HCT116 (cell line): ENCODE results near the gene UROS. TPM values are rescaled to one million over a fixed set of nuclear protein-coding genes. Genes with fewer than 3 reads are reported as not detected.
A peak's percentile ranks its signal among the peaks of the same experiment; 100 is the strongest.

ENCODE experiments used
- ATAC-seq: fragments of 200-7000 bp; cut with Tn5 transposase; 2 replicates; pipeline ENCODE4 v1.9.1; 2020; ENCODE audit warnings: mild to moderate bottlenecking, moderate library complexity
- BruUV-seq: library from RNA; stranded (reverse); fragments of 400-500 nt; replicated peaks from 2 replicates; lab custom pipeline; 2021; lab: Mats Ljungman, UMichigan
- CTCF ChIA-PET: fragments of 300-600 bp; sonication (Branson Sonifier 250); formaldehyde crosslinking; loops from one replicate; lab custom pipeline; 2021; ENCODE audit warnings: antibody characterized with exemption; lab: Charles Lee
- POLR2A ChIA-PET: fragments of 300-600, 350-600 bp; sonication (Branson Sonifier 250); formaldehyde crosslinking; loops from one replicate; lab custom pipeline; 2021; ENCODE audit warnings: antibody characterized with exemption; lab: Charles Lee
- RAD21 ChIA-PET, 2 experiments: fragments of 300-600 bp; sonication (Branson Sonifier 250); formaldehyde crosslinking; loops; one replicate each; lab custom pipeline; 2023; ENCODE audit warnings: low total read pairs in 2 of 2; ENCODE audit not compliant: uncharacterized antibody in 2 of 2, unreplicated experiment in 2 of 2, low non-redundant PET in 1 of 2; lab: Charles Lee
- DNase-seq: peaks from one replicate; pipeline ENCODE4 v3.0.0-alpha.2; 2010; ENCODE audit warnings: low read depth, low spot score
- H2AFZ ChIP-seq: fragments of 200-600 bp; shearing (Covaris generic), sonication (generic); 2 replicates; pipeline ENCODE4 v1.6.1; 2017; ENCODE audit warnings: low read depth, mixed run types, mixed read lengths, antibody characterized with exemption, low read length; ENCODE audit not compliant: poor library complexity, severe bottlenecking
- H3K27ac ChIP-seq: 2 replicates; pipeline ENCODE4 v1.5.1; 2012; ENCODE audit warnings: low read depth, low read length
- H3K27me3 ChIP-seq: fragments of 200-600 bp; sonication (generic); 2 replicates; pipeline ENCODE4 v1.6.1; 2016; ENCODE audit warnings: mixed run types, low read length, mixed read lengths; ENCODE audit not compliant: insufficient read depth
- H3K36me3 ChIP-seq, 2 experiments: fragments of 200-500 bp in 1 of 2; fragments of 200-600 bp in 1 of 2; sonication (Bioruptor generic) in 1 of 2; sonication (generic) in 1 of 2; 2 replicates each; pipeline versions ENCODE4 v1.5.1 to v1.6.1; 2014 to 2016; ENCODE audit warnings: low read length in 2 of 2, inconsistent platforms in 1 of 2, mixed read lengths in 1 of 2, mixed run types in 1 of 2; ENCODE audit not compliant: insufficient read depth in 2 of 2, control insufficient read depth in 1 of 2
- H3K4me1 ChIP-seq, 2 experiments: fragments of 200-600 bp in 1 of 2; sonication (generic) in 1 of 2; 2 replicates each; pipeline versions ENCODE4 v1.5.1 to v1.6.1; 2012 to 2017; ENCODE audit warnings: low read length in 2 of 2, inconsistent platforms in 1 of 2, mild to moderate bottlenecking in 1 of 2, mixed read lengths in 1 of 2, mixed run types in 1 of 2, moderate library complexity in 1 of 2; ENCODE audit not compliant: insufficient read depth in 2 of 2, control insufficient read depth in 1 of 2
- H3K4me2 ChIP-seq: fragments of 200-600 bp; sonication (generic); 2 replicates; pipeline ENCODE4 v1.6.1; 2017; ENCODE audit warnings: mixed run types, low read length, mixed read lengths
- H3K4me3 ChIP-seq, 2 experiments: fragments of 200-600 bp in 1 of 2; sonication (generic) in 1 of 2; replicated peaks in 1 of 2; 2 replicates each; pipeline ENCODE4 v1.5.1; 2011 to 2016; ENCODE audit warnings: low read length in 2 of 2, control low read depth in 1 of 2, low read depth in 1 of 2, mild to moderate bottlenecking in 1 of 2, mixed read lengths in 1 of 2, mixed run types in 1 of 2
- H3K79me2 ChIP-seq: fragments of 200-600 bp; sonication (generic); 2 replicates; pipeline ENCODE4 v1.6.1; 2017; ENCODE audit warnings: mild to moderate bottlenecking, mixed run types, low read length, moderate library complexity, mixed read lengths; ENCODE audit not compliant: insufficient read depth
- H3K9ac ChIP-seq: fragments of 200-600 bp; sonication (generic); 2 replicates; pipeline ENCODE4 v1.6.1; 2016; ENCODE audit warnings: low read length, mixed read lengths
- H3K9me2 ChIP-seq: fragments of 200-600 bp; sonication (generic), shearing (Covaris generic); 2 replicates; pipeline ENCODE4 v1.6.1; 2017; ENCODE audit warnings: mixed run types, mild to moderate bottlenecking, moderate library complexity; ENCODE audit not compliant: insufficient read depth
- H3K9me3 ChIP-seq, 2 experiments: fragments of 200-500 bp in 1 of 2; fragments of 200-600 bp in 1 of 2; sonication (Bioruptor generic) in 1 of 2; sonication (generic) in 1 of 2; 2 replicates each; pipeline ENCODE4 v1.6.1; 2014 to 2017; ENCODE audit warnings: low read length in 2 of 2, mixed read lengths in 2 of 2, inconsistent platforms in 1 of 2, low read depth in 1 of 2, mild to moderate bottlenecking in 1 of 2, mixed run types in 1 of 2, moderate library complexity in 1 of 2; ENCODE audit not compliant: control insufficient read depth in 1 of 2, insufficient read depth in 1 of 2
- H4K20me1 ChIP-seq: fragments of 200-600 bp; sonication (generic), shearing (Covaris generic); 2 replicates; pipeline ENCODE4 v1.6.1; 2017; ENCODE audit warnings: mixed run types, mild to moderate bottlenecking, moderate library complexity; ENCODE audit not compliant: insufficient read depth
- FOSL1 ChIP-seq: IDR thresholded peaks from 2 replicates; pipeline ENCODE4 v1.6.1; 2012; ENCODE audit warnings: low read depth
- POLR2A ChIP-seq: IDR thresholded peaks from 2 replicates; pipeline ENCODE4 v1.7.0; 2011; ENCODE audit warnings: borderline replicate concordance; ENCODE audit not compliant: insufficient read depth, insufficient read length; ENCODE audit errors: extremely low read depth
- SIN3A ChIP-seq: IDR thresholded peaks from 2 replicates; pipeline ENCODE4 v1.6.1; 2012; ENCODE audit warnings: low read depth
- ZNF274 ChIP-seq: fragments of 200-500 bp; sonication (Bioruptor generic); IDR thresholded peaks from 2 replicates; pipeline ENCODE4 v1.6.1; 2014; ENCODE audit warnings: mild to moderate bottlenecking, low read depth, low read length, inconsistent platforms
- intact Hi-C: fragments of 100-400 bp; cut with micrococcal nuclease; formaldehyde crosslinking; loops from 2 replicates; pipeline ENCODE4 v1.10.0; 2022
- total RNA-seq: library from RNA; stranded (reverse); gene quantifications from one replicate; pipeline ENCODE4 v1.2.1, GENCODE V29; 2021; ENCODE audit not compliant: unreplicated experiment
- TF ChIP-seq, protein P1 (sequence below): IDR thresholded peaks from 2 replicates; pipeline ENCODE4 v1.6.1; 2011; ENCODE audit warnings: mild to moderate bottlenecking, low read length, moderate library complexity; ENCODE audit not compliant: insufficient replicate concordance; ENCODE audit errors: extremely low read depth
- TF ChIP-seq, protein P2 (sequence below), 3 experiments: fragments of 200-600 bp in 1 of 3; sonication (generic) in 1 of 3; IDR thresholded peaks in 2 of 3; conservative IDR thresholded peaks in 1 of 3; 2 replicates each; pipeline ENCODE4 v1.5.1; 2012 to 2017; ENCODE audit warnings: low read depth in 2 of 3, low read length in 2 of 3, antibody characterized with exemption in 1 of 3, borderline replicate concordance in 1 of 3, control low read depth in 1 of 3, mild to moderate bottlenecking in 1 of 3, mixed read lengths in 1 of 3, mixed run types in 1 of 3, moderate library complexity in 1 of 3; ENCODE audit not compliant: insufficient read depth in 1 of 3

UROS gene
- total RNA-seq, 1 experiment from 2014 or later, result 63.9 TPM

DNA sequence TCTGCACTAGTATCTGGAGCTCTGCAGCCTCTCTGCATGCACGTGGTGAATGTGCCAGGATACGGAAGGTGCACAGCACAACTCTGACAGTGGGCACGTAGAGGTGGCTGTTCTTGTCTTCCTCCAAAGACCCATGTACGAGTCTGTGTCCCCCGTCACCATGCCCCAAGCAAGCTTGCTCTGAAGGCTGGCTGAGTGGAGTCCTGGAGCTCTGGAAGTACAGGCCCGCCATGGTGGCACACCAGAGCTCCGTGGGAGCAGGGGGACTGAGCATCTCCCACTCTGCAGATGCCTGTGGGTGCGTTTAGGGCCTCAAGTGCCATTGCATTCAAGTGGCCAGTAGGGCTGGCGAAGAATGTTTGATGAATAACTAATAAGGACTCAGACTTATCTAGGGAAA is 17.3 kb upstream of the UROS start:
- H2AFZ ChIP-seq, result no peak overlapping the region
- H3K4me1 ChIP-seq, result no peaks in the 10 kb centered on the region
- intact Hi-C loops, result no loop called here
- peaks cover 6% of the 10 kb centered on the region; the same call in 1 of the 2 replicates for H4K20me1 ChIP-seq
- H3K4me2 ChIP-seq, result no peak overlapping the region
- no peak overlapping the region for H3K27ac ChIP-seq
- TF ChIP-seq ZNF274, result no peak
- TF ChIP-seq FOSL1, result no peak
- TF ChIP-seq POLR2A, result no peak
- TF ChIP-seq, protein P1, sequence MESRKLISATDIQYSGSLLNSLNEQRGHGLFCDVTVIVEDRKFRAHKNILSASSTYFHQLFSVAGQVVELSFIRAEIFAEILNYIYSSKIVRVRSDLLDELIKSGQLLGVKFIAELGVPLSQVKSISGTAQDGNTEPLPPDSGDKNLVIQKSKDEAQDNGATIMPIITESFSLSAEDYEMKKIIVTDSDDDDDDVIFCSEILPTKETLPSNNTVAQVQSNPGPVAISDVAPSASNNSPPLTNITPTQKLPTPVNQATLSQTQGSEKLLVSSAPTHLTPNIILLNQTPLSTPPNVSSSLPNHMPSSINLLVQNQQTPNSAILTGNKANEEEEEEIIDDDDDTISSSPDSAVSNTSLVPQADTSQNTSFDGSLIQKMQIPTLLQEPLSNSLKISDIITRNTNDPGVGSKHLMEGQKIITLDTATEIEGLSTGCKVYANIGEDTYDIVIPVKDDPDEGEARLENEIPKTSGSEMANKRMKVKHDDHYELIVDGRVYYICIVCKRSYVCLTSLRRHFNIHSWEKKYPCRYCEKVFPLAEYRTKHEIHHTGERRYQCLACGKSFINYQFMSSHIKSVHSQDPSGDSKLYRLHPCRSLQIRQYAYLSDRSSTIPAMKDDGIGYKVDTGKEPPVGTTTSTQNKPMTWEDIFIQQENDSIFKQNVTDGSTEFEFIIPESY, result no peak
- BruUV-seq, result no TSS peak
- no peaks in the 10 kb centered on the region for H3K9me2 ChIP-seq
- ChIA-PET CTCF (no interaction called here), POLR2A (no interaction called here), RAD21 (no interaction called here)
- DNase-seq (no peak), ATAC-seq (no peak)
- peaks cover 49 to 59% of the 10 kb centered on the region in 2 experiments for H3K36me3 ChIP-seq
- H3K4me3 ChIP-seq, result no peak overlapping the region
- no peaks in the 10 kb centered on the region for H3K27me3 ChIP-seq
- no peaks in the 10 kb centered on the region for H3K9me3 ChIP-seq
- H3K79me2 ChIP-seq, result peaks cover 2% of the 10 kb centered on the region; the same call in 1 of the 2 replicates
- no peak overlapping the region for H3K9ac ChIP-seq

DNA sequence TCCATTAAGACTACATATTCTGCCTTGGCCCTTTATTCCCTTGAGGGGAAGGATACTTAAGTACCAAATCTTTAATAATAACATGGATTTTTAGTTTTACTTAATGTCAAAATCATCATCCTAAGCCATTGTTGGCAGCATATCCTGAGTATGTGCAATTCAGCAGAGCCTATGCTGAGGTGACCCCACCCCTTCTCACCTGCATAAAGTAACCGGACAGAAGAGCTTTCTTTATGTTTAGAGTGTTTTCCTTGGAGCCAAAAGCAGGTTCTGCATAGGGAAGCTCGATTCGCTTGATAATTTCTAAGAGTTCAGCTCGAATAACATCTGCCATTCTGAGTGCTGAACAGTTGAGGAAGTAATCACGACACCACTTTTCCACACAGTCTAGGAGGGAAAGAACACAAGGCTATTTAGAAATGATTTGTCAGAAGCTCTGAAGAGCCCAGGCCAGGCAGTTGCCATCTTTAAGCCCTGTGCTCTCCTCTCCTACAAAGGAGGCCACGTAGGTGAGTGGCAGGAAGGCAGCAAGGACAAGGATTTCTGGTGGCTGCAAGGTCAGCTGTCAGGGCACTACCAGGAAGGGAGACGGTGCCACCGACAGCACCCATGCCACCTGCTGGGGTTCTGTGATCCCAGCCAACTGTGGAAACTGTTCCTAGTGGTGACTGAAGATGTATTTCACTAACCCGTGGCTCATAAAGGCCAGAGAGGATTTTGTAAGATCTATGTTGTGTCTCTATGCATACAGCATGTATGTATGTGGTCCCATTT is 15.9 kb upstream of the UROS start:
- H4K20me1 ChIP-seq, result peaks cover 6% of the 10 kb centered on the region; the same call in 1 of the 2 replicates
- H3K9me3 ChIP-seq, result no peaks in the 10 kb centered on the region
- POLR2A ChIA-PET, result no interaction called here
- TF ChIP-seq, protein P2, sequence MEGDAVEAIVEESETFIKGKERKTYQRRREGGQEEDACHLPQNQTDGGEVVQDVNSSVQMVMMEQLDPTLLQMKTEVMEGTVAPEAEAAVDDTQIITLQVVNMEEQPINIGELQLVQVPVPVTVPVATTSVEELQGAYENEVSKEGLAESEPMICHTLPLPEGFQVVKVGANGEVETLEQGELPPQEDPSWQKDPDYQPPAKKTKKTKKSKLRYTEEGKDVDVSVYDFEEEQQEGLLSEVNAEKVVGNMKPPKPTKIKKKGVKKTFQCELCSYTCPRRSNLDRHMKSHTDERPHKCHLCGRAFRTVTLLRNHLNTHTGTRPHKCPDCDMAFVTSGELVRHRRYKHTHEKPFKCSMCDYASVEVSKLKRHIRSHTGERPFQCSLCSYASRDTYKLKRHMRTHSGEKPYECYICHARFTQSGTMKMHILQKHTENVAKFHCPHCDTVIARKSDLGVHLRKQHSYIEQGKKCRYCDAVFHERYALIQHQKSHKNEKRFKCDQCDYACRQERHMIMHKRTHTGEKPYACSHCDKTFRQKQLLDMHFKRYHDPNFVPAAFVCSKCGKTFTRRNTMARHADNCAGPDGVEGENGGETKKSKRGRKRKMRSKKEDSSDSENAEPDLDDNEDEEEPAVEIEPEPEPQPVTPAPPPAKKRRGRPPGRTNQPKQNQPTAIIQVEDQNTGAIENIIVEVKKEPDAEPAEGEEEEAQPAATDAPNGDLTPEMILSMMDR (IDR thresholded peaks at IDR 0.05 in 2 of 3, conservative IDR thresholded peaks at IDR 0.05 in 1 of 3; ENCODE audit: borderline replicate concordance in 1 of 3, insufficient read depth in 1 of 3, low read depth in 2 of 3, low read length in 2 of 3), result no peak
- peak; percentile 34; the same call in 1 of the 2 replicates for TF ChIP-seq SIN3A
- H3K27ac ChIP-seq, result no peak overlapping the region
- RAD21 ChIA-PET, result no interaction called here
- H3K9me2 ChIP-seq, result no peaks in the 10 kb centered on the region
- H3K79me2 ChIP-seq, result peaks cover 5% of the 10 kb centered on the region; the same call in 1 of the 2 replicates
- ATAC-seq, result 0 out of 2 replicates have a peak, but pooled peaks have one; percentile 10
- H3K27me3 ChIP-seq, result no peaks in the 10 kb centered on the region
- CTCF ChIA-PET, result no interaction called here
- H3K9ac ChIP-seq, result no peak overlapping the region
- H2AFZ ChIP-seq, result no peak overlapping the region
- H3K4me1 ChIP-seq, result no peaks in the 10 kb centered on the region
- intact Hi-C loops, result no loop called here
- H3K4me2 ChIP-seq, result no peak overlapping the region
- peaks cover 54 to 62% of the 10 kb centered on the region in 2 experiments for H3K36me3 ChIP-seq
- no peak for DNase-seq
- no peak overlapping the region for H3K4me3 ChIP-seq
- no TSS peak for BruUV-seq
